NB4 (cell line): ENCODE results near the gene CACNA2D4.

Experiments used
- MAX ChIP-seq: IDR thresholded peaks from 2 replicates; pipeline ENCODE4 v1.6.1; 2011; ENCODE audit warnings: low read depth, low read length
- MYC ChIP-seq: IDR thresholded peaks from 2 replicates; pipeline ENCODE4 v1.6.1; 2011; ENCODE audit warnings: low read depth, low read length
- POLR2A ChIP-seq: IDR thresholded peaks from 2 replicates; pipeline ENCODE4 v1.6.1; 2011; ENCODE audit warnings: mild to moderate bottlenecking; ENCODE audit not compliant: insufficient read length; ENCODE audit errors: extremely low read depth
- TF ChIP-seq, protein P1 (sequence below): IDR thresholded peaks from one replicate; pipeline ENCODE4 v1.5.1; 2012; ENCODE audit warnings: low read depth, low read length

DNA sequence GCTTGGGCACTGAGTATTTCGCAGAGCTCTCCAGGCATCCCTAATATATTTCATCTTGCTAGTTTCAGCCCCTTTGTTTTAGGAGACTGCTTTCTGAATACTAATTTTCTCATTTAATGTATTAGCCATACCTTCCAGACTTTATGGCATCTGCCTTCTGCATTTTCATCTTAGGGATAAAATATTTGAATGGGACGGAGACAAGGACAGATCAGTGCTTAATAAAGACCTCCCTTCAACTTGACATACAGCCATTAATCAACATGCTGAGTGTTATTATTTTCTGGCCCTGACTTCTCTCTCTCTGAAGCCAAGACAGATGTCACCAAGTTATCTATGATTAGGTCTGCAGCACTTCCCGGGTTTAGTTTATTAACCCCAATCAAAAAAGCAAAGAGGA, 42.4 kb downstream of the CACNA2D4 start:
- TF ChIP-seq, protein P1, sequence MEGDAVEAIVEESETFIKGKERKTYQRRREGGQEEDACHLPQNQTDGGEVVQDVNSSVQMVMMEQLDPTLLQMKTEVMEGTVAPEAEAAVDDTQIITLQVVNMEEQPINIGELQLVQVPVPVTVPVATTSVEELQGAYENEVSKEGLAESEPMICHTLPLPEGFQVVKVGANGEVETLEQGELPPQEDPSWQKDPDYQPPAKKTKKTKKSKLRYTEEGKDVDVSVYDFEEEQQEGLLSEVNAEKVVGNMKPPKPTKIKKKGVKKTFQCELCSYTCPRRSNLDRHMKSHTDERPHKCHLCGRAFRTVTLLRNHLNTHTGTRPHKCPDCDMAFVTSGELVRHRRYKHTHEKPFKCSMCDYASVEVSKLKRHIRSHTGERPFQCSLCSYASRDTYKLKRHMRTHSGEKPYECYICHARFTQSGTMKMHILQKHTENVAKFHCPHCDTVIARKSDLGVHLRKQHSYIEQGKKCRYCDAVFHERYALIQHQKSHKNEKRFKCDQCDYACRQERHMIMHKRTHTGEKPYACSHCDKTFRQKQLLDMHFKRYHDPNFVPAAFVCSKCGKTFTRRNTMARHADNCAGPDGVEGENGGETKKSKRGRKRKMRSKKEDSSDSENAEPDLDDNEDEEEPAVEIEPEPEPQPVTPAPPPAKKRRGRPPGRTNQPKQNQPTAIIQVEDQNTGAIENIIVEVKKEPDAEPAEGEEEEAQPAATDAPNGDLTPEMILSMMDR: no peak
- TF ChIP-seq POLR2A: no peak
- TF ChIP-seq MAX: no peak
- no peak for TF ChIP-seq MYC
